Body of pancreas (tissue), 4 donors: ENCODE results near the gene AKAP13. TPM values are rescaled to one million over a fixed set of nuclear protein-coding genes. Genes with fewer than 3 reads are reported as not detected.
A peak's percentile ranks its signal among the peaks of the same experiment; 100 is the strongest.

ENCODE experiments used
- ATAC-seq: fragments of 150-250 bp; one replicate; pipeline ENCODE4 v1.9.1; 2016
- DNase-seq, 4 donors: peaks; one replicate each; pipeline ENCODE4 v3.0.0-alpha.2; 2019
- H3K27ac ChIP-seq, 4 donors: fragments of 200-600 bp; sonication (generic); 1 replicate in 3 of 4; 2 replicates in 1 of 4; pipeline versions ENCODE4 v1.5.1 to v1.6.1; 2016 to 2019; ENCODE audit warnings: mild to moderate bottlenecking in 1 of 4, mixed read lengths in 1 of 4, moderate library complexity in 1 of 4
- H3K27me3 ChIP-seq, 2 donors: fragments of 200-600 bp; sonication (generic); one replicate each; pipeline ENCODE4 v1.6.0; 2016; ENCODE audit warnings: mild to moderate bottlenecking in 1 of 2
- H3K36me3 ChIP-seq, 2 donors: fragments of 200-600 bp; sonication (generic); replicated peaks in 1 of 2; 2 replicates each; pipeline ENCODE4 v1.5.1; 2016; ENCODE audit warnings: low read depth in 2 of 2; ENCODE audit not compliant: insufficient read depth in 1 of 2
- H3K4me1 ChIP-seq: fragments of 200-600 bp; sonication (generic); one replicate; pipeline ENCODE4 v1.6.0; 2016
- H3K4me3 ChIP-seq, 2 donors: fragments of 200-600 bp; sonication (generic); 1 replicate in 1 of 2; 2 replicates in 1 of 2; pipeline ENCODE4 v1.5.1; 2016 to 2019
- H3K9me3 ChIP-seq, 3 donors: fragments of 200-600 bp; sonication (generic); 1 replicate in 2 of 3; 2 replicates in 1 of 3; pipeline ENCODE4 v1.5.1; 2016
- CTCF ChIP-seq, 7 experiments: fragments of 450-650 bp in 4 of 7; fragments of 200-600 bp in 3 of 7; sonication (generic) in 3 of 7; IDR thresholded peaks; one replicate each; pipeline ENCODE4 v1.5.1; 2016 to 2019; ENCODE audit warnings: antibody characterized with exemption in 7 of 7
- POLR2A ChIP-seq, 3 donors: fragments of 450-650 bp; IDR thresholded peaks; one replicate each; pipeline ENCODE4 v1.6.1; 2016; ENCODE audit warnings: antibody characterized with exemption in 3 of 3, mild to moderate bottlenecking in 2 of 3
- WGBS, 2 donors: methylation state at CpG; one replicate each; pipeline ENCODE4 v1.1.5; 2017; 5-methylcytosine and 5-hydroxymethylcytosine counted together
- intact Hi-C: fragments of 100-400 bp; cut with DNase I; formaldehyde crosslinking; loops from one replicate; pipeline ENCODE4 v1.15.1; 2023
- total RNA-seq, 2 donors: library from RNA; depleted of rRNA; stranded (reverse); fragments of >200 nt; gene quantifications; one replicate each; pipeline ENCODE4 v1.1.0, GENCODE V29; 2016

Gene AKAP13
- total RNA-seq, 2 donors from 2014 or later = 102 to 160 TPM

- no peak for ATAC-seq
- Histone ChIP-seq H3K36me3 (peaks cover 0 to 3% of the 10 kb centered on the region in 2 donors), H3K4me1 (peaks cover 14% of the 10 kb centered on the region), H3K27me3 (no peaks in the 10 kb centered on the region), H3K27ac (no peak overlapping the region), H3K4me3 (no peak overlapping the region), H3K9me3 (no peaks in the 10 kb centered on the region)
- DNase-seq = no peak
- TF ChIP-seq POLR2A (IDR thresholded peaks at IDR 0.05) (no peak), CTCF (IDR thresholded peaks at IDR 0.05) (no peak)
- 82 to 88% methylated on average over 4 of the region's 4 CpGs for WGBS, 2 donors
- intact Hi-C loops = no loop called here
These were observed 266.2 kb downstream of the AKAP13 start for GRCh38 chr15:85646538-85647091.

GRCh38 chr15:85649372-85649771, 269.0 kb downstream of the AKAP13 start:
- 32 to 38% methylated on average over 5 of the region's 5 CpGs for WGBS, 2 donors
- peak overlapping the region in 2 of 4 donors; percentile 38 to 48 for H3K27ac ChIP-seq
- TF ChIP-seq POLR2A (IDR thresholded peaks at IDR 0.05) (no peak), CTCF (IDR thresholded peaks at IDR 0.05) (no peak)
- H3K4me1 ChIP-seq = no peaks in the 10 kb centered on the region
- DNase-seq (peak in 1 of 4 donors; percentile 55), ATAC-seq (peak; percentile 43)
- H3K9me3 ChIP-seq = no peaks in the 10 kb centered on the region
- H3K27me3 ChIP-seq = no peaks in the 10 kb centered on the region
- intact Hi-C loops = no loop called here
- H3K36me3 ChIP-seq = peaks cover 0 to 2% of the 10 kb centered on the region in 2 donors
- no peak overlapping the region for H3K4me3 ChIP-seq

GRCh38 chr15:85651548-85651947, 271.1 kb downstream of the AKAP13 start:
- H3K36me3 ChIP-seq = peaks cover 0 to 16% of the 10 kb centered on the region in 2 donors
- intact Hi-C loops = no loop called here
- H3K9me3 ChIP-seq = no peaks in the 10 kb centered on the region
- H3K27ac ChIP-seq = no peak overlapping the region
- WGBS, 2 donors = 86% methylated on average over 10 of the region's 10 CpGs
- TF ChIP-seq CTCF (IDR thresholded peaks at IDR 0.05) (no peak), POLR2A (IDR thresholded peaks at IDR 0.05) (no peak)
- H3K27me3 ChIP-seq = no peaks in the 10 kb centered on the region
- no peak overlapping the region for H3K4me3 ChIP-seq
- DNase-seq (no peak), ATAC-seq (no peak)
- no peaks in the 10 kb centered on the region for H3K4me1 ChIP-seq

- ATAC-seq = no peak
- TF ChIP-seq POLR2A (IDR thresholded peaks at IDR 0.05) (no peak), CTCF (IDR thresholded peaks at IDR 0.05) (no peak)
- H3K27me3 ChIP-seq = no peaks in the 10 kb centered on the region
- WGBS, 2 donors = 82 to 92% methylated on average over 4 of the region's 4 CpGs
- H3K9me3 ChIP-seq = no peaks in the 10 kb centered on the region
- H3K27ac ChIP-seq = no peak overlapping the region
- intact Hi-C loops = no loop called here
- H3K4me1 ChIP-seq = no peaks in the 10 kb centered on the region
- peaks cover 0 to 19% of the 10 kb centered on the region in 2 donors for H3K36me3 ChIP-seq
- no peak overlapping the region for H3K4me3 ChIP-seq
- DNase-seq = no peak
These were observed 272.1 kb downstream of the AKAP13 start for GRCh38 chr15:85652457-85652856.

GRCh38 chr15:85657132-85657531, 276.7 kb downstream of the AKAP13 start:
- Histone ChIP-seq H3K27ac (no peak overlapping the region), H3K4me1 (no peaks in the 10 kb centered on the region), H3K9me3 (no peaks in the 10 kb centered on the region), H3K4me3 (no peak overlapping the region), H3K27me3 (no peaks in the 10 kb centered on the region), H3K36me3 (peaks cover 0 to 29% of the 10 kb centered on the region in 2 donors)
- intact Hi-C loops = no loop called here
- ATAC-seq (no peak), DNase-seq (no peak)
- 0% methylated on average over 1 of the region's 1 CpG for WGBS, 2 donors
- no peak for TF ChIP-seq POLR2A (IDR thresholded peaks at IDR 0.05)
- no peak for TF ChIP-seq CTCF (IDR thresholded peaks at IDR 0.05)
